Measurements from ENCODE around the gene OTUD1. TPM values are rescaled to one million over a fixed set of nuclear protein-coding genes. Genes with fewer than 3 reads are reported as not detected.

OTUD1 gene
- total RNA-seq, 1 experiment from 2014 or later: 10.4 TPM

DNA sequence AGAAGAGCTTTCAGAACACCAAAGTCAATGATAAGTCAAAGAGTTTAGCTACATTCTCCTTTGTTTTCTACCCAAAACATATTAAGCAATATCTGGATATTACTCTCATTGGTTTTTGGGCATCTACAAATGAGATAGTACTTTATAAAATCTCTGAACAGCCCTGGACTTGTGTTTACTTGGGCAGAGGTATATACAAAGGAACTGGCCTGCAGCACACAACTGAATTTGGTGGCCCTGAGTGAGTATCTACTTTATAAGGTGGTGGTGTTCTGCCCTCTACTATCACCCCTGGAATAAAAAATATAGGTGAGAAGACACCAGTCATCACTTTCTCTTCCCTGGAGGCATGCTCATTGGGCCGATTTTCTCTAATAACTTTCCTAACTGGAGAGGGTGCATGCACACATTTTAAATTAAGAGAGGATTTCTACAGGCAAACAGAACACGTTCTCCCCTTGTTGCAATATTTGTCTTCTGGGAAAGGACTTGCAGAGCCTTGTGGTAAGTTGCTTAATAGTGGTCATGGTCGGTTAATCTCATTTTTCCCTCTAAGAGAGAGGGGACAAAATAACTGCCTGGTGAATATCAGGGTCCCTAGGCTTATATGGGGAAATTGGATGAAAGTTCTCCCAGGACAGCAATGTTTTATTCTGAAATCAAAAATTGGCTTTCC, 41.1 kb downstream of the OTUD1 start:
- intact Hi-C loops (cut with micrococcal nuclease; ENCODE audit: unreplicated experiment): no loop called here
- Mint-ChIP-seq H3K4me1 (ENCODE audit: low read depth, unreplicated experiment) (no peaks in the 10 kb centered on the region), H3K9me3 (ENCODE audit: low read depth, unreplicated experiment) (no peaks in the 10 kb centered on the region), H3K36me3 (ENCODE audit: insufficient read depth, unreplicated experiment) (no peaks in the 10 kb centered on the region), H3K27ac (ENCODE audit: unreplicated experiment) (no peak overlapping the region), H3K4me3 (ENCODE audit: low read depth, unreplicated experiment) (no peak overlapping the region), H3K27me3 (ENCODE audit: unreplicated experiment) (no peaks in the 10 kb centered on the region)
- no TSS peak for BruUV-seq (replicated peaks)
- CTCF ChIA-PET: no interaction called here
- TF ChIP-seq, protein P1, sequence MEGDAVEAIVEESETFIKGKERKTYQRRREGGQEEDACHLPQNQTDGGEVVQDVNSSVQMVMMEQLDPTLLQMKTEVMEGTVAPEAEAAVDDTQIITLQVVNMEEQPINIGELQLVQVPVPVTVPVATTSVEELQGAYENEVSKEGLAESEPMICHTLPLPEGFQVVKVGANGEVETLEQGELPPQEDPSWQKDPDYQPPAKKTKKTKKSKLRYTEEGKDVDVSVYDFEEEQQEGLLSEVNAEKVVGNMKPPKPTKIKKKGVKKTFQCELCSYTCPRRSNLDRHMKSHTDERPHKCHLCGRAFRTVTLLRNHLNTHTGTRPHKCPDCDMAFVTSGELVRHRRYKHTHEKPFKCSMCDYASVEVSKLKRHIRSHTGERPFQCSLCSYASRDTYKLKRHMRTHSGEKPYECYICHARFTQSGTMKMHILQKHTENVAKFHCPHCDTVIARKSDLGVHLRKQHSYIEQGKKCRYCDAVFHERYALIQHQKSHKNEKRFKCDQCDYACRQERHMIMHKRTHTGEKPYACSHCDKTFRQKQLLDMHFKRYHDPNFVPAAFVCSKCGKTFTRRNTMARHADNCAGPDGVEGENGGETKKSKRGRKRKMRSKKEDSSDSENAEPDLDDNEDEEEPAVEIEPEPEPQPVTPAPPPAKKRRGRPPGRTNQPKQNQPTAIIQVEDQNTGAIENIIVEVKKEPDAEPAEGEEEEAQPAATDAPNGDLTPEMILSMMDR (IDR thresholded peaks at IDR 0.05; ENCODE audit: unreplicated experiment): no peak
- no peak for DNase-seq

DNA sequence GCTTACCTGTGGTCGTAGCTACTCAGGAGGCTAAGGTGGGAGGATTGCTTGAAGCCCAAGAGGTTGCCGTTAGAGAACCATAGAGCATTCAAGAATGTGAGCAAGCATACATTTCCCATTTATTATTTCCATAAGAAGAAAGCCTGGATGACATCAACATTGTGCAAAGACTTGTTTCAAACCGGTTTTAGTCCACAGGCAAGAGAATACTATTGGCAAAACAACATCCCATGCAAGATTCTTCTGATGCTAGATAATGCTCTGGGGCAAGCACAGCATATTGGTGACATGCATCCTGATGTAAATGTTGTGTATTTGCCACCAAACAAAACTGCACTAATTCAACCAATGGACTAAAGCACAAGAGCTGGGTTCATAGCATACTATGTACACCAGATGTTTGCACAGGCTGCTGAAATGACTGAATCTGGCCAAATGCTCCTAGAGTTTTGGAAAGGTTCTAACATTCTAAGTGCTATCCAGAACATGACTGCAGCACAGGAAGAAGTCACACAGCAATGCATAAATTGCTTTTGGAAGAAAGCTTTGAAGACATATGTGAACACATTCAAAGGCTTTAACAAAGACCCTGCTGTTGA, 42.6 kb downstream of the OTUD1 start:
- CTCF ChIA-PET: interaction anchor here (0.9 to 1.2 kb wide), 2 partner anchors 13 to 167 kb away, joined by 3 to 4 read pairs; no protein-coding TSS in a partner anchor
- BruUV-seq (replicated peaks): no TSS peak
- intact Hi-C loops (cut with micrococcal nuclease; ENCODE audit: unreplicated experiment): no loop called here
- TF ChIP-seq, protein P1 (IDR thresholded peaks at IDR 0.05; ENCODE audit: unreplicated experiment): no peak
- Mint-ChIP-seq H3K9me3 (ENCODE audit: low read depth, unreplicated experiment) (no peaks in the 10 kb centered on the region), H3K27ac (ENCODE audit: unreplicated experiment) (no peak overlapping the region), H3K36me3 (ENCODE audit: insufficient read depth, unreplicated experiment) (no peaks in the 10 kb centered on the region), H3K4me1 (ENCODE audit: low read depth, unreplicated experiment) (no peaks in the 10 kb centered on the region), H3K27me3 (ENCODE audit: unreplicated experiment) (no peaks in the 10 kb centered on the region), H3K4me3 (ENCODE audit: low read depth, unreplicated experiment) (no peak overlapping the region)
- DNase-seq: no peak

- Mint-ChIP-seq H3K9me3 (ENCODE audit: low read depth, unreplicated experiment) (no peaks in the 10 kb centered on the region), H3K27me3 (ENCODE audit: unreplicated experiment) (peaks cover 24% of the 10 kb centered on the region), H3K36me3 (ENCODE audit: insufficient read depth, unreplicated experiment) (no peaks in the 10 kb centered on the region), H3K4me1 (ENCODE audit: low read depth, unreplicated experiment) (no peaks in the 10 kb centered on the region), H3K4me3 (ENCODE audit: low read depth, unreplicated experiment) (no peak overlapping the region), H3K27ac (ENCODE audit: unreplicated experiment) (no peak overlapping the region)
- BruUV-seq (replicated peaks): no TSS peak
- TF ChIP-seq, protein P1 (IDR thresholded peaks at IDR 0.05; ENCODE audit: unreplicated experiment): no peak
- DNase-seq: no peak
- CTCF ChIA-PET: no interaction called here
- intact Hi-C loops (cut with micrococcal nuclease; ENCODE audit: unreplicated experiment): no loop called here
These were observed 51.2 kb downstream of the OTUD1 start for GRCh38 chr10:23490115-23490514.

Small RNA genes lying within 50 kb of the gene (microRNA-seq; reads per million reads assigned to microRNA genes)
- not detected for gene MIR1254-2

Other genes with a start within 250 kb of the OTUD1 start
- not detected in 2 replicates for gene PTF1A, start 246.8 kb upstream of the OTUD1 start, total RNA-seq (2022)
- gene C10orf67, start 94.3 kb upstream of the OTUD1 start, total RNA-seq (2022): 0.44 and 0.45 TPM in 2 replicates